Left colon (tissue), 2 donors: ENCODE data around the gene GATA5. TPM values are rescaled to one million over a fixed set of nuclear protein-coding genes. Genes with fewer than 3 reads are reported as not detected.
A peak's percentile ranks its signal among the peaks of the same experiment; 100 is the strongest.

Experiments
- ATAC-seq: fragments of 200-7000 bp; cut with Tn5 transposase; one replicate; pipeline ENCODE4 v1.9.1; 2020; ENCODE audit warnings: mild to moderate bottlenecking, moderate library complexity
- DNase-seq, 2 donors: peaks; one replicate each; pipeline ENCODE4 v3.0.0-alpha.2; 2020
- intact Hi-C, 2 donors: fragments of 100-400 bp; cut with DNase I in 1 of 2; cut with micrococcal nuclease in 1 of 2; formaldehyde crosslinking; loops; one replicate each; pipeline versions ENCODE4 v1.11.2 to v1.14.0; 2022; cut with DNase I, micrococcal nuclease
- total RNA-seq, 2 donors: library from RNA; stranded (reverse); fragmentation: NEBNext Ultra II Directional; extraction: Animal tissue kit (Norgen Biotek cat#: 25700); gene quantifications; one replicate each; pipeline ENCODE4 v1.2.1, GENCODE V29; 2021
- donor health status: DM: no; HTN: no; CAD: no.
- donor health status: DM: yes; HTN: yes; CAD: no.

The GATA5 gene
- total RNA-seq, 2 donors from 2014 or later, result not detected

- ATAC-seq, result no peak
- no peak for DNase-seq
- intact Hi-C loops, result no loop called here
These were observed 12.7 kb downstream of the GATA5 start for GRCh38 chr20:62462976-62463592.

- DNase-seq (no peak), ATAC-seq (no peak)
- intact Hi-C loops, result no loop called here
These were observed 14.0 kb downstream of the GATA5 start for GRCh38 chr20:62461834-62462233.

GRCh38 chr20:62461157-62461556 is 14.6 kb downstream of the GATA5 start:
- intact Hi-C loops, result no loop called here
- DNase-seq, result peak in 1 of 2 donors; percentile 32
- ATAC-seq, result peak; percentile 80

- ATAC-seq (no peak), DNase-seq (no peak)
- intact Hi-C loops, result no loop called here
These were observed 15.1 kb downstream of the GATA5 start for GRCh38 chr20:62460678-62461077.

GRCh38 chr20:62459488-62459887 is 16.3 kb downstream of the GATA5 start:
- ATAC-seq, result no peak
- intact Hi-C loops, result no loop called here

GRCh38 chr20:62458275-62459251 is 17.2 kb downstream of the GATA5 start:
- DNase-seq, result no peak
- intact Hi-C loops, result no loop called here
- ATAC-seq, result no peak

More at GRCh38 chr20:62459488-62459887, 16.3 kb downstream of the GATA5 start:
- no peak for DNase-seq

GRCh38 chr20:62457831-62458230 is 18.0 kb downstream of the GATA5 start:
- DNase-seq (no peak), ATAC-seq (no peak)
- intact Hi-C loops, result no loop called here

- intact Hi-C loops, result no loop called here
- no peak for DNase-seq
- no peak for ATAC-seq
These were observed 18.7 kb downstream of the GATA5 start for GRCh38 chr20:62457098-62457497.

GRCh38 chr20:62455929-62456328 is 19.9 kb downstream of the GATA5 start:
- DNase-seq (no peak), ATAC-seq (no peak)
- intact Hi-C loops, result no loop called here

GRCh38 chr20:62454904-62455636 is 20.7 kb downstream of the GATA5 start:
- ATAC-seq (no peak), DNase-seq (no peak)
- intact Hi-C loops, result no loop called here

- intact Hi-C loops, result no loop called here
- ATAC-seq (no peak), DNase-seq (no peak)
These were observed 22.5 kb downstream of the GATA5 start for GRCh38 chr20:62453186-62453808.

- ATAC-seq (peak; percentile 78), DNase-seq (peak in 1 of 2 donors; percentile 43)
- intact Hi-C loops, result no loop called here
These were observed 23.2 kb downstream of the GATA5 start for GRCh38 chr20:62452475-62453095.

- no peak for DNase-seq
- intact Hi-C loops, result no loop called here
- ATAC-seq, result no peak
These were observed 23.8 kb downstream of the GATA5 start for GRCh38 chr20:62451970-62452369.

GRCh38 chr20:62451156-62451767 is 24.5 kb downstream of the GATA5 start:
- intact Hi-C loops, result no loop called here
- no peak for ATAC-seq
- no peak for DNase-seq

- intact Hi-C loops, result no loop called here
- peak in 1 of 2 donors; percentile 43 for DNase-seq
- ATAC-seq, result peak; percentile 85
These were observed 25.7 kb downstream of the GATA5 start for GRCh38 chr20:62449951-62450691.

GRCh38 chr20:62448788-62449187 is 27.0 kb downstream of the GATA5 start:
- ATAC-seq (no peak), DNase-seq (no peak)
- intact Hi-C loops, result no loop called here

GRCh38 chr20:62448038-62448437 is 27.8 kb downstream of the GATA5 start:
- DNase-seq, result no peak
- ATAC-seq, result no peak

More at GRCh38 chr20:62448038-62448437, 27.8 kb downstream of the GATA5 start:
- intact Hi-C loops, result no loop called here
